Heart left ventricle (tissue), 13 donors: Measurements from ENCODE around the gene ZNF766.
A peak's percentile ranks its signal among the peaks of the same experiment; 100 is the strongest.

Source experiments
- POLR2A ChIP-seq, 2 donors: fragments of 450-650 bp; IDR thresholded peaks; one replicate each; pipeline ENCODE4 v1.6.1; 2017; ENCODE audit warnings: antibody characterized with exemption in 2 of 2, mild to moderate bottlenecking in 2 of 2, moderate library complexity in 2 of 2
- TF ChIP-seq, protein P1 (sequence below), 12 donors: fragments of 200-600 bp; sonication (generic) in 4 of 12; IDR thresholded peaks; one replicate each; pipeline versions ENCODE4 v1.5.0 to v1.8.0; 2018 to 2022; ENCODE audit warnings: antibody characterized with exemption in 12 of 12, mild to moderate bottlenecking in 5 of 12
- donor health status: ischemic (EF 13 %, LVEDD 7.1; RV severe dilation, severe dysfunction).
- donor health status: DM: no; HTN: yes; CAD: no.
- donor health status: DM: no; HTN: no; CAD: no.
- donor health status: ischemic (EF 25% LVEDD 6.9; RV normal size, moderate dysfunction).
- donor health status: ischemic (EF 25% LVEDD 5.7; RV mildly dilated, moderate dysfunction).
- donor health status: ischemic (EF 35%, LVEDD 5.7; RV mildly dilated, moderate dysfunction).
- donor health status: nonischemic (EF 11% LVEDD 7.7; RV severe dilation, severe dysfunction).
- donor health status: DM: yes; HTN: yes; CAD: no.
- donor health status: PGD.
- donor health status: ischemic (EF 29% LVEDD 5.4; RV normal size, mild dysfunction).
- donor health status: nonischemic (EF 23%, LVEDD 6.1; RV moderate dilation, normal function).

DNA sequence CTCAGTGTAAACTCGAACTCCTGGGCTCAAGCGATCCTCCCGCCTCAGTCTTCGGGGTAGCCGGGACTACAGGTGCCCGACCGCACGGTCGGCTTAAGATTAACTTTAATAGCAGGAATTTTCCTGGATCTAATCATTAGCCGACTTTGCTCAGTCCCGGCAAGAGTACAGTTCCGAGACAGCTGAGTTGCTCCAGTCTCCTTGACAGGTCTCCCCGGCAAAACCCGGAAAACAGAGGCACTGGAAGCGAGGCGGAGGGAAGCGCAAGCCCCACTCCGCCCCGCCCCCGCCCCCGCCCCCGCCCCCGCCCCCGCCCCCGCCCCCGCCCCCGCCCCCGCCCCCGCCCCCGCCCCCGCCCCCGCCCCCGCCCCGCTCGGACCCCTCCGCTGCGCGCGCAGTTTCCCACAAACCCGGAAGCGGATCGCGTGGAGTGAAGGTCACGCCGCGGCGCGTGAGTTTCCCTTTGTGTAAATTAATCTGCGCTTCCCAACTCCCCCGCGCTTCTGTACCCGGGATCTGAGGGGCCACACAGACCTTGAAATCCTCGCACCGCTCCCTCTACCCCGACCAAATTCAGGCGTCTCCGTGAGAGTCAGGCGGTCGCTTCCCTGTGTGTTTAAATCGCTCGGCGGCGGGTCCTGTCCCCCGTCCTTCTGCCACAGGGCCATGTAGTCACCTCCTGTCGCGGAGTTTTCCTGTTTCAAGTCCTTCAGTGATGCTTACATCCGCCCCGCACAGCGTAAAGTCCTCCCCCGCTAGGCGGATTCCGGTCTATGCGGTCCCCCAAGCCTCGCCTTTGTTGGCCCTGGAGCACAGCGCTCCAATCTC, 27.6 kb downstream of the ZNF766 start, which contains the start of gene ZNF480:
- TF ChIP-seq, protein P1, sequence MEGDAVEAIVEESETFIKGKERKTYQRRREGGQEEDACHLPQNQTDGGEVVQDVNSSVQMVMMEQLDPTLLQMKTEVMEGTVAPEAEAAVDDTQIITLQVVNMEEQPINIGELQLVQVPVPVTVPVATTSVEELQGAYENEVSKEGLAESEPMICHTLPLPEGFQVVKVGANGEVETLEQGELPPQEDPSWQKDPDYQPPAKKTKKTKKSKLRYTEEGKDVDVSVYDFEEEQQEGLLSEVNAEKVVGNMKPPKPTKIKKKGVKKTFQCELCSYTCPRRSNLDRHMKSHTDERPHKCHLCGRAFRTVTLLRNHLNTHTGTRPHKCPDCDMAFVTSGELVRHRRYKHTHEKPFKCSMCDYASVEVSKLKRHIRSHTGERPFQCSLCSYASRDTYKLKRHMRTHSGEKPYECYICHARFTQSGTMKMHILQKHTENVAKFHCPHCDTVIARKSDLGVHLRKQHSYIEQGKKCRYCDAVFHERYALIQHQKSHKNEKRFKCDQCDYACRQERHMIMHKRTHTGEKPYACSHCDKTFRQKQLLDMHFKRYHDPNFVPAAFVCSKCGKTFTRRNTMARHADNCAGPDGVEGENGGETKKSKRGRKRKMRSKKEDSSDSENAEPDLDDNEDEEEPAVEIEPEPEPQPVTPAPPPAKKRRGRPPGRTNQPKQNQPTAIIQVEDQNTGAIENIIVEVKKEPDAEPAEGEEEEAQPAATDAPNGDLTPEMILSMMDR (IDR thresholded peaks at IDR 0.05) = peak in 2 of 12 donors; percentile 6 to 16
- TF ChIP-seq POLR2A (IDR thresholded peaks at IDR 0.05) = peak in 1 of 2 donors; percentile 48
